Measurements from ENCODE around the gene CALY. TPM values are rescaled to one million over a fixed set of nuclear protein-coding genes. Genes with fewer than 3 reads are reported as not detected.
A peak's percentile ranks its signal among the peaks of the same experiment; 100 is the strongest.

Gene CALY
- total RNA-seq, 2 donors from 2014 or later: 9.4 TPM; not detected in 1

GRCh38 chr10:133357285-133358161 is 20.8 kb upstream of the CALY start, which contains the start of gene FUOM:
Gene FUOM (minus strand): TSS chr10:133358019. CDS start chr10:133358007, 12 bp downstream.
- intact Hi-C loops (cut with DNase I): no loop called here
- no peaks in the 10 kb centered on the region for H3K36me3 ChIP-seq
- no peak for DNase-seq (ENCODE audit: low spot score)

DNA sequence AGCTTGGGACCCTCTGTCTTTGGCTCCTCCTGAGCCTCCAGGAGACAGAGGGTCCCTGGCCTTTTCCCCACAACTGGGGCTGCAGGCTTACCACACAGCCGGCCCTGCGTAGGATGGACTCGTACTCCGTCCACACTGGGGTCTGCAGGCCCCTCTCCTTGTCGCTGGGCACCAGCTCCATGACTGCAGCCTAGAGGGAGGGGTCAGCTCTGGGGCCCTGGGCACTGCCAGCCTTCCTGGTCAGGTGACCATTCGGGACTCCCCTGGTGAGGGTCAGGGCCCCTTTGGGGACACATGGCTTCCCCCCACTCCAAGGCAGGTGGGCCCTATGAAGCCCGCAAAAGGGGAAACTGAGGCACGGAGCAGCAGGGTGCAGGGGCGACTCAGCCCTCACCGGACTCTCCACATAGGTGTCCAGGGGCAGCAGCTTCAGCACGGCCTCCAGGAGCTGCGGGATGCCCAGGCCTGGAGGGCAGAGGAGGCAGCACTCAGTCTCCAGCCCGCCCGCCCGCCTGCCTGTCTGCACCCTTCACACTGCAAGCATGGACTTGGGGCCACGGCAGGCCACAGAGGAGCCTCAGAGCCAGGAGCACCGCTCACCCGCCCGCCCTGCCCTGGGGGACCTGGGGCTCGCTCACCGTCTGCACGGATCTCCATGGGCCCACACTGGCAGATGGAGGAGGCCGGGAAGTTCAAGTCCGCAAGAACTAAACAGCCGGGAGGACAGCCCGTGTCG is 20.0 kb upstream of the CALY start:
- H3K27ac ChIP-seq: no peak overlapping the region
- no peaks in the 10 kb centered on the region for H3K27me3 ChIP-seq (replicated peaks; ENCODE audit: insufficient read depth)
- intact Hi-C loops (cut with DNase I): no loop called here
- H3K4me3 ChIP-seq: peak overlapping the region; percentile 35 to 37
- peaks cover 6% of the 10 kb centered on the region for H3K4me1 ChIP-seq (replicated peaks)
- H3K9me3 ChIP-seq: no peaks in the 10 kb centered on the region
- TF ChIP-seq POLR2AphosphoS5 (IDR thresholded peaks at IDR 0.05) (no peak), CTCF (IDR thresholded peaks at IDR 0.05) (no peak), POLR2A (IDR thresholded peaks at IDR 0.05) (no peak)
- WGBS: 61% methylated on average over 25 of the region's 27 CpGs
- no peak for DNase-seq (ENCODE audit: low spot score)
- no peaks in the 10 kb centered on the region for H3K36me3 ChIP-seq

More at GRCh38 chr10:133357285-133358161, 20.8 kb upstream of the CALY start, which contains the start of gene FUOM:
- Histone ChIP-seq H3K4me1 (replicated peaks) (peaks cover 6% of the 10 kb centered on the region), H3K9me3 (no peaks in the 10 kb centered on the region), H3K27ac (no peak within 1 kb of the TSS), H3K27me3 (replicated peaks; ENCODE audit: insufficient read depth) (no peaks in the 10 kb centered on the region), H3K4me3 (peak within 1 kb of the TSS; percentile 35 to 37)
- WGBS: 3% methylated on average over 29 of the region's 83 CpGs
- TF ChIP-seq POLR2A (IDR thresholded peaks at IDR 0.05) (peak; percentile 37), CTCF (IDR thresholded peaks at IDR 0.05) (no peak)

- Histone ChIP-seq H3K27me3 (replicated peaks; ENCODE audit: insufficient read depth) (no peaks in the 10 kb centered on the region), H3K27ac (no peak overlapping the region), H3K4me1 (replicated peaks) (peaks cover 6% of the 10 kb centered on the region), H3K4me3 (no peak overlapping the region), H3K9me3 (no peaks in the 10 kb centered on the region), H3K36me3 (no peaks in the 10 kb centered on the region)
- 92% methylated on average over 3 of the region's 3 CpGs for WGBS
- TF ChIP-seq POLR2AphosphoS5 (IDR thresholded peaks at IDR 0.05) (no peak), CTCF (IDR thresholded peaks at IDR 0.05) (no peak), POLR2A (IDR thresholded peaks at IDR 0.05) (no peak)
- intact Hi-C loops (cut with DNase I): no loop called here
- DNase-seq (ENCODE audit: low spot score): no peak
Measured at GRCh38 chr10:133355991-133356390, 19.3 kb upstream of the CALY start.

- Histone ChIP-seq H3K27ac (no peak overlapping the region), H3K27me3 (replicated peaks; ENCODE audit: insufficient read depth) (no peaks in the 10 kb centered on the region), H3K9me3 (no peaks in the 10 kb centered on the region), H3K36me3 (no peaks in the 10 kb centered on the region), H3K4me3 (no peak overlapping the region), H3K4me1 (replicated peaks) (peaks cover under 1% of the 10 kb centered on the region)
- WGBS: 92% methylated on average over 6 of the region's 6 CpGs
- intact Hi-C loops (cut with DNase I): no loop called here
- TF ChIP-seq CTCF (IDR thresholded peaks at IDR 0.05) (no peak), POLR2A (IDR thresholded peaks at IDR 0.05) (no peak), POLR2AphosphoS5 (IDR thresholded peaks at IDR 0.05) (no peak)
- no peak for DNase-seq (ENCODE audit: low spot score)
Measured at GRCh38 chr10:133355266-133355665, 18.6 kb upstream of the CALY start.
